HFFc6 (cell line): ENCODE measurements around the gene EN1. TPM values are rescaled to one million over a fixed set of nuclear protein-coding genes. Genes with fewer than 3 reads are reported as not detected.

Experiments used
- DNase-seq: peaks from one replicate; pipeline ENCODE4 v3.0.0-alpha.2; 2018
- H3K27ac Mint-ChIP-seq: 2 replicates; pipeline ENCODE4 v1.8.0; 2020; ENCODE audit warnings: mild to moderate bottlenecking, mixed read lengths
- H3K27me3 Mint-ChIP-seq: 2 replicates; pipeline ENCODE4 v1.8.0; 2021; ENCODE audit warnings: mild to moderate bottlenecking, moderate library complexity, mixed read lengths; ENCODE audit not compliant: insufficient read depth
- H3K36me3 Mint-ChIP-seq: 2 replicates; pipeline ENCODE4 v1.8.0; 2021; ENCODE audit warnings: low read depth, mixed read lengths
- H3K4me1 Mint-ChIP-seq: 2 replicates; pipeline ENCODE4 v1.8.0; 2020; ENCODE audit warnings: low read depth, mixed read lengths
- H3K4me3 Mint-ChIP-seq: 2 replicates; pipeline ENCODE4 v1.8.0; 2020; ENCODE audit warnings: mild to moderate bottlenecking, moderate library complexity, mixed read lengths
- H3K9me3 Mint-ChIP-seq: 2 replicates; pipeline ENCODE4 v1.8.0; 2020; ENCODE audit warnings: mild to moderate bottlenecking, mixed read lengths
- CTCF ChIP-seq: fragments of 200-600 bp; sonication (generic); IDR thresholded peaks from 2 replicates; pipeline ENCODE4 v1.5.0; 2021; ENCODE audit warnings: antibody characterized with exemption, mild to moderate bottlenecking
- total RNA-seq, 6 experiments: library from RNA; stranded (reverse); fragmentation: NEBNext Ultra II Directional; extraction: Animal tissue kit (Norgen Biotek cat#: 25700); gene quantifications; 2 replicates in 1 of 6; 3 replicates in 5 of 6; pipeline ENCODE4 v1.2.3, GENCODE V29; 2021

Gene EN1
- total RNA-seq, 6 experiments from 2014 or later, result not detected

- H3K27ac Mint-ChIP-seq, result no peak overlapping the region
- no peak for DNase-seq
- H3K4me1 Mint-ChIP-seq, result no peaks in the 10 kb centered on the region
- H3K36me3 Mint-ChIP-seq, result no peaks in the 10 kb centered on the region
- H3K27me3 Mint-ChIP-seq, result peaks cover 18% of the 10 kb centered on the region
- no peak overlapping the region for H3K4me3 Mint-ChIP-seq
- TF ChIP-seq CTCF, result no peak
- no peaks in the 10 kb centered on the region for H3K9me3 Mint-ChIP-seq
Measured at GRCh38 chr2:118800736-118801135, 46.7 kb downstream of the EN1 start.

GRCh38 chr2:118794546-118794945 lies 52.9 kb downstream of the EN1 start:
- no peak for DNase-seq
- H3K9me3 Mint-ChIP-seq, result no peaks in the 10 kb centered on the region
- no peaks in the 10 kb centered on the region for H3K36me3 Mint-ChIP-seq
- H3K4me3 Mint-ChIP-seq, result no peak overlapping the region
- no peak for TF ChIP-seq CTCF
- H3K27me3 Mint-ChIP-seq, result peaks cover 6% of the 10 kb centered on the region
- no peaks in the 10 kb centered on the region for H3K4me1 Mint-ChIP-seq
- H3K27ac Mint-ChIP-seq, result no peak overlapping the region

Other genes with a start within 250 kb of the EN1 start
- gene MARCO, start 94.5 kb upstream of the EN1 start, total RNA-seq, result not detected